ENCODE results near the gene SCT.

SCT gene

GRCh38 chr11:611001-611996 lies 15.7 kb downstream of the SCT start:
- in situ Hi-C loops (cut with MboI; ENCODE audit: low sequenced_read_pairs) = no loop called here

GRCh38 chr11:610146-610801 lies 16.7 kb downstream of the SCT start:
- in situ Hi-C loops (cut with MboI; ENCODE audit: low sequenced_read_pairs) = no loop called here

- in situ Hi-C loops (cut with MboI; ENCODE audit: low sequenced_read_pairs) = no loop called here
Measured at GRCh38 chr11:609341-609811, 17.6 kb downstream of the SCT start.

- in situ Hi-C loops (cut with MboI; ENCODE audit: low sequenced_read_pairs) = no loop called here
Measured at GRCh38 chr11:608791-609251, 18.2 kb downstream of the SCT start.

GRCh38 chr11:607971-608659 lies 18.9 kb downstream of the SCT start:
- in situ Hi-C loops (cut with MboI; ENCODE audit: low sequenced_read_pairs) = no loop called here

GRCh38 chr11:607020-607780 lies 19.8 kb downstream of the SCT start:
- in situ Hi-C loops (cut with MboI; ENCODE audit: low sequenced_read_pairs) = no loop called here

GRCh38 chr11:606245-606644 lies 20.7 kb downstream of the SCT start:
- in situ Hi-C loops (cut with MboI; ENCODE audit: low sequenced_read_pairs) = no loop called here

- in situ Hi-C loops (cut with MboI; ENCODE audit: low sequenced_read_pairs) = no loop called here
Measured at GRCh38 chr11:605286-606129, 21.5 kb downstream of the SCT start.

- in situ Hi-C loops (cut with MboI; ENCODE audit: low sequenced_read_pairs) = no loop called here
Measured at GRCh38 chr11:603154-603553, 23.8 kb downstream of the SCT start.

- in situ Hi-C loops (cut with MboI; ENCODE audit: low sequenced_read_pairs) = no loop called here
Measured at GRCh38 chr11:601573-602245, 25.3 kb downstream of the SCT start.

GRCh38 chr11:598005-598680 lies 28.8 kb downstream of the SCT start:
- in situ Hi-C loops (cut with MboI; ENCODE audit: low sequenced_read_pairs) = no loop called here

- in situ Hi-C loops (cut with MboI; ENCODE audit: low sequenced_read_pairs) = no loop called here
Measured at GRCh38 chr11:597166-597725, 29.7 kb downstream of the SCT start.

GRCh38 chr11:596374-596773 lies 30.6 kb downstream of the SCT start:
- in situ Hi-C loops (cut with MboI; ENCODE audit: low sequenced_read_pairs) = no loop called here

GRCh38 chr11:595400-595799 lies 31.6 kb downstream of the SCT start:
- in situ Hi-C loops (cut with MboI; ENCODE audit: low sequenced_read_pairs) = no loop called here

- in situ Hi-C loops (cut with MboI; ENCODE audit: low sequenced_read_pairs) = no loop called here
Measured at GRCh38 chr11:593347-593746, 33.6 kb downstream of the SCT start.

- in situ Hi-C loops (cut with MboI; ENCODE audit: low sequenced_read_pairs) = no loop called here
Measured at GRCh38 chr11:592918-593317, 34.1 kb downstream of the SCT start.

- in situ Hi-C loops (cut with MboI; ENCODE audit: low sequenced_read_pairs) = no loop called here
Measured at GRCh38 chr11:592501-592900, 34.5 kb downstream of the SCT start.

- in situ Hi-C loops (cut with MboI; ENCODE audit: low sequenced_read_pairs) = no loop called here
Measured at GRCh38 chr11:590997-591396, 36.0 kb downstream of the SCT start.
